ENCODE measurements around the gene HOATZ.

The HOATZ gene

GRCh38 chr11:111477898-111478297 is 36.7 kb upstream of the HOATZ start:
- no peak for DNase-seq
- H3K4ac ChIP-seq (ENCODE audit: low read depth in 1 of 2, low read length in 2 of 2), result no peak overlapping the region
- H3K14ac ChIP-seq (ENCODE audit: low read length in 2 of 2), result no peak overlapping the region
- H3K18ac ChIP-seq (ENCODE audit: low read depth in 1 of 2, low read length in 2 of 2), result no peak overlapping the region
- no peak overlapping the region for H3K23ac ChIP-seq (ENCODE audit: low read length in 2 of 2)
- H3K79me1 ChIP-seq (replicated peaks; ENCODE audit: low read length, poor library complexity, severe bottlenecking), result no peaks in the 10 kb centered on the region
- no peaks in the 10 kb centered on the region for H3K27me3 ChIP-seq (ENCODE audit: control insufficient read depth in 1 of 2, insufficient read depth in 1 of 2, low read length in 2 of 2)
- peaks cover 11% of the 10 kb centered on the region for H3K9me3 ChIP-seq (ENCODE audit: control insufficient read depth, low read length)
- H3K36me3 ChIP-seq (ENCODE audit: control insufficient read depth in 1 of 2, insufficient read depth in 2 of 2, low read depth in 1 of 2, low read length in 2 of 2), result no peaks in the 10 kb centered on the region
- WGBS, result 95% methylated on average over 2 of the region's 2 CpGs
- no peak overlapping the region for H2BK5ac ChIP-seq (ENCODE audit: low read depth, low read length, poor library complexity, severe bottlenecking)
- H2AFZ ChIP-seq (ENCODE audit: low read depth, low read length), result no peak overlapping the region
- no peak overlapping the region for H3K27ac ChIP-seq (ENCODE audit: low read length, poor library complexity, severe bottlenecking)
- no peak overlapping the region for H3K9ac ChIP-seq (ENCODE audit: low read length)
- H2BK12ac ChIP-seq (ENCODE audit: low read length in 2 of 2), result no peak overlapping the region
- no peak overlapping the region for H2BK15ac ChIP-seq (ENCODE audit: low read depth, poor library complexity, severe bottlenecking)
- H3K4me3 ChIP-seq (ENCODE audit: insufficient read depth in 1 of 2, low read depth in 1 of 2, low read length in 2 of 2), result no peak overlapping the region
- no peaks in the 10 kb centered on the region for H3K4me1 ChIP-seq (ENCODE audit: control insufficient read depth, insufficient read depth, low read depth, low read length)
- no peak overlapping the region for H2AK5ac ChIP-seq (ENCODE audit: low read length, severe bottlenecking)
- no peak overlapping the region for H2BK120ac ChIP-seq (ENCODE audit: low read depth, low read length)
- H3K4me2 ChIP-seq (ENCODE audit: low read length, poor library complexity, severe bottlenecking), result no peak overlapping the region
- H4K8ac ChIP-seq (ENCODE audit: low read length), result no peak overlapping the region
- no peak overlapping the region for H4K91ac ChIP-seq (ENCODE audit: low read length)

- no peak overlapping the region for H3K9ac ChIP-seq (ENCODE audit: low read length)
- H3K27ac ChIP-seq (ENCODE audit: low read length, poor library complexity, severe bottlenecking), result no peak overlapping the region
- no peak overlapping the region for H4K8ac ChIP-seq (ENCODE audit: low read length)
- H3K4me2 ChIP-seq (ENCODE audit: low read length, poor library complexity, severe bottlenecking), result no peak overlapping the region
- H3K36me3 ChIP-seq (ENCODE audit: control insufficient read depth in 1 of 2, insufficient read depth in 2 of 2, low read depth in 1 of 2, low read length in 2 of 2), result no peaks in the 10 kb centered on the region
- no peaks in the 10 kb centered on the region for H3K4me1 ChIP-seq (ENCODE audit: control insufficient read depth, insufficient read depth, low read depth, low read length)
- H3K4me3 ChIP-seq (ENCODE audit: insufficient read depth in 1 of 2, low read depth in 1 of 2, low read length in 2 of 2), result no peak overlapping the region
- H3K79me1 ChIP-seq (replicated peaks; ENCODE audit: low read length, poor library complexity, severe bottlenecking), result no peaks in the 10 kb centered on the region
- no peak overlapping the region for H2BK12ac ChIP-seq (ENCODE audit: low read length in 2 of 2)
- peaks cover 29% of the 10 kb centered on the region for H3K9me3 ChIP-seq (ENCODE audit: control insufficient read depth, low read length)
- no peak for DNase-seq
- no peak overlapping the region for H2BK120ac ChIP-seq (ENCODE audit: low read depth, low read length)
- H3K27me3 ChIP-seq (ENCODE audit: control insufficient read depth in 1 of 2, insufficient read depth in 1 of 2, low read length in 2 of 2), result no peaks in the 10 kb centered on the region
- no peak overlapping the region for H3K4ac ChIP-seq (ENCODE audit: low read depth in 1 of 2, low read length in 2 of 2)
- H3K23ac ChIP-seq (ENCODE audit: low read length in 2 of 2), result no peak overlapping the region
- WGBS, result no CpG with 5 or more reads among the region's 1 CpG
- H3K18ac ChIP-seq (ENCODE audit: low read depth in 1 of 2, low read length in 2 of 2), result no peak overlapping the region
- no peak overlapping the region for H2BK15ac ChIP-seq (ENCODE audit: low read depth, poor library complexity, severe bottlenecking)
- no peak overlapping the region for H2AFZ ChIP-seq (ENCODE audit: low read depth, low read length)
- H3K14ac ChIP-seq (ENCODE audit: low read length in 2 of 2), result no peak overlapping the region
- H2BK5ac ChIP-seq (ENCODE audit: low read depth, low read length, poor library complexity, severe bottlenecking), result no peak overlapping the region
- no peak overlapping the region for H2AK5ac ChIP-seq (ENCODE audit: low read length, severe bottlenecking)
- H4K91ac ChIP-seq (ENCODE audit: low read length), result no peak overlapping the region
Observed at GRCh38 chr11:111479666-111480065, 34.9 kb upstream of the HOATZ start.

GRCh38 chr11:111483431-111483830 is 31.1 kb upstream of the HOATZ start:
- Histone ChIP-seq H3K23ac (ENCODE audit: low read length in 2 of 2) (no peak overlapping the region), H3K18ac (ENCODE audit: low read depth in 1 of 2, low read length in 2 of 2) (no peak overlapping the region), H3K36me3 (ENCODE audit: control insufficient read depth in 1 of 2, insufficient read depth in 2 of 2, low read depth in 1 of 2, low read length in 2 of 2) (no peaks in the 10 kb centered on the region), H3K14ac (ENCODE audit: low read length in 2 of 2) (no peak overlapping the region), H3K79me1 (replicated peaks; ENCODE audit: low read length, poor library complexity, severe bottlenecking) (no peaks in the 10 kb centered on the region), H4K8ac (ENCODE audit: low read length) (no peak overlapping the region), H3K4me2 (ENCODE audit: low read length, poor library complexity, severe bottlenecking) (no peak overlapping the region), H3K9ac (ENCODE audit: low read length) (no peak overlapping the region), H2BK120ac (ENCODE audit: low read depth, low read length) (no peak overlapping the region), H3K4me1 (ENCODE audit: control insufficient read depth, insufficient read depth, low read depth, low read length) (no peaks in the 10 kb centered on the region), H2AK5ac (ENCODE audit: low read length, severe bottlenecking) (no peak overlapping the region), H3K4me3 (ENCODE audit: insufficient read depth in 1 of 2, low read depth in 1 of 2, low read length in 2 of 2) (no peak overlapping the region), H3K27ac (ENCODE audit: low read length, poor library complexity, severe bottlenecking) (no peak overlapping the region), H2BK5ac (ENCODE audit: low read depth, low read length, poor library complexity, severe bottlenecking) (no peak overlapping the region), H3K4ac (ENCODE audit: low read depth in 1 of 2, low read length in 2 of 2) (no peak overlapping the region), H2BK12ac (ENCODE audit: low read length in 2 of 2) (no peak overlapping the region), H3K9me3 (ENCODE audit: control insufficient read depth, low read length) (peaks cover 37% of the 10 kb centered on the region), H4K91ac (ENCODE audit: low read length) (no peak overlapping the region), H2AFZ (ENCODE audit: low read depth, low read length) (no peak overlapping the region), H2BK15ac (ENCODE audit: low read depth, poor library complexity, severe bottlenecking) (no peak overlapping the region), H3K27me3 (ENCODE audit: control insufficient read depth in 1 of 2, insufficient read depth in 1 of 2, low read length in 2 of 2) (no peaks in the 10 kb centered on the region)
- DNase-seq, result no peak

- Histone ChIP-seq H4K91ac (ENCODE audit: low read length) (no peak overlapping the region), H3K36me3 (ENCODE audit: control insufficient read depth in 1 of 2, insufficient read depth in 2 of 2, low read depth in 1 of 2, low read length in 2 of 2) (no peaks in the 10 kb centered on the region), H2BK15ac (ENCODE audit: low read depth, poor library complexity, severe bottlenecking) (no peak overlapping the region), H3K4me1 (ENCODE audit: control insufficient read depth, insufficient read depth, low read depth, low read length) (no peaks in the 10 kb centered on the region), H3K4me2 (ENCODE audit: low read length, poor library complexity, severe bottlenecking) (no peak overlapping the region), H3K27ac (ENCODE audit: low read length, poor library complexity, severe bottlenecking) (no peak overlapping the region), H2BK5ac (ENCODE audit: low read depth, low read length, poor library complexity, severe bottlenecking) (no peak overlapping the region), H3K9me3 (ENCODE audit: control insufficient read depth, low read length) (peaks cover 8% of the 10 kb centered on the region), H2BK12ac (ENCODE audit: low read length in 2 of 2) (no peak overlapping the region), H3K23ac (ENCODE audit: low read length in 2 of 2) (no peak overlapping the region), H3K27me3 (ENCODE audit: control insufficient read depth in 1 of 2, insufficient read depth in 1 of 2, low read length in 2 of 2) (peaks cover 0 to 7% of the 10 kb centered on the region in 2 experiments), H3K14ac (ENCODE audit: low read length in 2 of 2) (no peak overlapping the region), H3K4ac (ENCODE audit: low read depth in 1 of 2, low read length in 2 of 2) (no peak overlapping the region), H3K18ac (ENCODE audit: low read depth in 1 of 2, low read length in 2 of 2) (no peak overlapping the region), H2AK5ac (ENCODE audit: low read length, severe bottlenecking) (no peak overlapping the region), H2BK120ac (ENCODE audit: low read depth, low read length) (no peak overlapping the region), H3K79me1 (replicated peaks; ENCODE audit: low read length, poor library complexity, severe bottlenecking) (no peaks in the 10 kb centered on the region), H3K4me3 (ENCODE audit: insufficient read depth in 1 of 2, low read depth in 1 of 2, low read length in 2 of 2) (no peak overlapping the region), H4K8ac (ENCODE audit: low read length) (no peak overlapping the region), H2AFZ (ENCODE audit: low read depth, low read length) (no peak overlapping the region), H3K9ac (ENCODE audit: low read length) (no peak overlapping the region)
- WGBS, result 100% methylated on average over 1 of the region's 1 CpG
- no peak for DNase-seq
Observed at GRCh38 chr11:111490496-111490895, 24.1 kb upstream of the HOATZ start.
